GM21737 (cell line): ENCODE results near the gene LRFN4.

ENCODE experiments used
- ATAC-seq: cut with Tn5 transposase; IDR thresholded peaks from one replicate; pipeline ENCODE4 v1.9.1; 2021; ENCODE audit warnings: mild to moderate bottlenecking, moderate library complexity; ENCODE audit not compliant: unreplicated experiment

The LRFN4 gene

GRCh38 chr11:66845143-66845875 lies 11.6 kb upstream of the LRFN4 start:
- ATAC-seq, result no peak

- ATAC-seq, result no peak
Observed at GRCh38 chr11:66845876-66846212, 11.0 kb upstream of the LRFN4 start.

- ATAC-seq, result no peak
Observed at GRCh38 chr11:66846671-66847091, 10.2 kb upstream of the LRFN4 start.

- ATAC-seq, result no peak
Observed at GRCh38 chr11:66847461-66848232, 9.2 kb upstream of the LRFN4 start.

GRCh38 chr11:66848671-66849500 lies 8.0 kb upstream of the LRFN4 start:
- no peak for ATAC-seq

- no peak for ATAC-seq
Observed at GRCh38 chr11:66849501-66850234, 7.2 kb upstream of the LRFN4 start.

GRCh38 chr11:66850235-66850587 lies 6.7 kb upstream of the LRFN4 start:
- ATAC-seq, result no peak

- no peak for ATAC-seq
Observed at GRCh38 chr11:66850588-66851238, 6.2 kb upstream of the LRFN4 start.

GRCh38 chr11:66851239-66851596 lies 5.6 kb upstream of the LRFN4 start:
- no peak for ATAC-seq

- no peak for ATAC-seq
Observed at GRCh38 chr11:66851698-66852465, 5.0 kb upstream of the LRFN4 start.

GRCh38 chr11:66852466-66853241 lies 4.2 kb upstream of the LRFN4 start:
- no peak for ATAC-seq

GRCh38 chr11:66853242-66854229 lies 3.3 kb upstream of the LRFN4 start:
- ATAC-seq, result no peak

- no peak for ATAC-seq
Observed at GRCh38 chr11:66854231-66854661, 2.6 kb upstream of the LRFN4 start.

- no peak for ATAC-seq
Observed at GRCh38 chr11:66854729-66855211, 2.1 kb upstream of the LRFN4 start.

- ATAC-seq, result peak; percentile 69
Observed at GRCh38 chr11:66855574-66856495, 1.0 kb upstream of the LRFN4 start.

- no peak for ATAC-seq
Observed at GRCh38 chr11:66857234-66857926, 516 bp downstream of the LRFN4 start.
